AG04449 (cell line): ENCODE data around the gene PARPBP.

Source experiments
- CTCF ChIA-PET: fragments of 350-600 bp; formaldehyde crosslinking; extraction: SDS; loops from one replicate; lab custom pipeline; 2021; ENCODE audit warnings: antibody characterized with exemption; lab: Yijun Ruan, JAX
- POLR2A ChIA-PET: fragments of 400-600, 350-600 bp; formaldehyde crosslinking; extraction: SDS; loops from one replicate; lab custom pipeline; 2020; ENCODE audit warnings: antibody characterized with exemption, inconsistent platforms; lab: Yijun Ruan, JAX
- DNase-seq: peaks from one replicate; pipeline ENCODE4 v3.0.0-alpha.2; 2010; ENCODE audit warnings: low read depth, low spot score
- H3K4me3 ChIP-seq: 2 replicates; pipeline ENCODE4 v1.5.1; 2011; ENCODE audit warnings: low read depth, mild to moderate bottlenecking, control low read depth, low read length
- TF ChIP-seq, protein P1 (sequence below): IDR thresholded peaks from one replicate; pipeline ENCODE4 v1.5.1; 2011; ENCODE audit warnings: mild to moderate bottlenecking, moderate library complexity, low read length, control low read depth, inconsistent platforms; ENCODE audit not compliant: insufficient read depth; ENCODE audit errors: missing control alignments

The PARPBP gene

DNA sequence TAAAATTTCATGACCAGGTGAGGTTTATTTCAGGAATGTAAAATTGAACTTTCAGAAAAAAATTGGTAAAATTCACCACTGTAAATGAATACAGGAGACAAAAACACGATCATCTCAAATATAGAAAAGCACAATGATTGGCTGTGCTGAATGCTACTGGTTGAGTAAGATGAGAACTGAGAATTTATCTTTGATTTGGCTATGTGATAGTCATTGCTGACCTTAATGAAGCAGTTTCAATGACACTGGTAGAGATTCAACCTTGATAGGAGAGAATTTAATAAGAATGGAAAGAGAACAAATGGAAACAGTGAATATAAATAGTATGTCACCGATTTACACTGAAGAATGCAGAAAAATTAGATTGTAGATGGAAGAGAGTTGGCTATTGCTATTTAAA lies 84.0 kb downstream of the PARPBP start:
- H3K4me3 ChIP-seq = no peak overlapping the region
- no peak for DNase-seq
- TF ChIP-seq, protein P1, sequence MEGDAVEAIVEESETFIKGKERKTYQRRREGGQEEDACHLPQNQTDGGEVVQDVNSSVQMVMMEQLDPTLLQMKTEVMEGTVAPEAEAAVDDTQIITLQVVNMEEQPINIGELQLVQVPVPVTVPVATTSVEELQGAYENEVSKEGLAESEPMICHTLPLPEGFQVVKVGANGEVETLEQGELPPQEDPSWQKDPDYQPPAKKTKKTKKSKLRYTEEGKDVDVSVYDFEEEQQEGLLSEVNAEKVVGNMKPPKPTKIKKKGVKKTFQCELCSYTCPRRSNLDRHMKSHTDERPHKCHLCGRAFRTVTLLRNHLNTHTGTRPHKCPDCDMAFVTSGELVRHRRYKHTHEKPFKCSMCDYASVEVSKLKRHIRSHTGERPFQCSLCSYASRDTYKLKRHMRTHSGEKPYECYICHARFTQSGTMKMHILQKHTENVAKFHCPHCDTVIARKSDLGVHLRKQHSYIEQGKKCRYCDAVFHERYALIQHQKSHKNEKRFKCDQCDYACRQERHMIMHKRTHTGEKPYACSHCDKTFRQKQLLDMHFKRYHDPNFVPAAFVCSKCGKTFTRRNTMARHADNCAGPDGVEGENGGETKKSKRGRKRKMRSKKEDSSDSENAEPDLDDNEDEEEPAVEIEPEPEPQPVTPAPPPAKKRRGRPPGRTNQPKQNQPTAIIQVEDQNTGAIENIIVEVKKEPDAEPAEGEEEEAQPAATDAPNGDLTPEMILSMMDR = no peak
- ChIA-PET CTCF (no interaction called here), POLR2A (no interaction called here)

DNA sequence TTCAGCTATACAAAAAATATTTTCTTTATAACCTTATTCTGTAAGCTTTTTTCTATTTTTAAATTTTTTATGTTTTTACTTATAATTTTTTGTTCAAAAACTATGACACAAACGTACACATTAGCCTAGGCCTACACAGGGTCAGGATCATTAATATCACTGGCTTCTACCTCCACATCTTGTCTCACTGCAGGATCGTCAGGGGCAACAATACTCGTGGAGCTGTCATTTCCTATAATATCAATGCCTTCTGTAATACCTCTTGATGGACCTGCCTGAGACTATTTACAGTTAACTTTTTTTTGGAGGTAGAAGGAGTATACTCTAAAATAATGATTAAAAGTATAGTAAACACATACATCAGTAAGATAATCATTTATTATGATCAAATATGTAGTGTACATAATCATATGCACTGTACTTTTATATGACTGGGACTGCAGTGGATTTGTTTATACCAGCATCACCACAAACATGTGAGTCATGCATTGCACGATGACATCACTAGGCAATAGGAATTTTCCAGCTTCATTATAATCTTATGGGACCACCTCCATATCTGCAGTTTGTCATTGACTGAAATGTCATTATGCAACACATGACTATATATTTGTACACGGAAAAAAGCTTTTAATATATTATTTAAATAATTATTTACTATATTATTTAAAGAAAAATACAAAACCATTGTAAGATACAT lies 96.2 kb downstream of the PARPBP start:
- ChIA-PET CTCF (no interaction called here), POLR2A (no interaction called here)
- TF ChIP-seq, protein P1 = no peak
- DNase-seq = no peak
- H3K4me3 ChIP-seq = no peak overlapping the region

DNA sequence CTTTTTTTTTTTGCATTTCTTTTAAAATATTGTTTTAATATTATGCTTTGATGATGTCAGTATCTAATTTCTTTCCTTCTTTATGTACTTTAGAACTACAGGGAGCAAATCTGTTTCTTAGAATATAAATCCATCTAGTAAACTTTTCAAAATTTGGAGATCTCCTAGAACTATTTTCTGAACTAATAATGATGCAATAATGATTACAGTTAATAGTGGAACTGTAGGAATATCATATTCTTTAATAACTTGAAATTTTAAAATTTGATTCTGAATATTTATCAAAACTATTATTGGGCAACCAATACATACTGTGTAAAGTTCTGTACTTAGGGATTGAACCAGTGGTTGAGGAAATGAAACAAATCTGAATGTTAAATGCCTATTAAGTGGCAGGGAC lies 100.8 kb downstream of the PARPBP start:
- no peak overlapping the region for H3K4me3 ChIP-seq
- TF ChIP-seq, protein P1 = no peak
- DNase-seq = no peak
- ChIA-PET CTCF (no interaction called here), POLR2A (no interaction called here)

DNA sequence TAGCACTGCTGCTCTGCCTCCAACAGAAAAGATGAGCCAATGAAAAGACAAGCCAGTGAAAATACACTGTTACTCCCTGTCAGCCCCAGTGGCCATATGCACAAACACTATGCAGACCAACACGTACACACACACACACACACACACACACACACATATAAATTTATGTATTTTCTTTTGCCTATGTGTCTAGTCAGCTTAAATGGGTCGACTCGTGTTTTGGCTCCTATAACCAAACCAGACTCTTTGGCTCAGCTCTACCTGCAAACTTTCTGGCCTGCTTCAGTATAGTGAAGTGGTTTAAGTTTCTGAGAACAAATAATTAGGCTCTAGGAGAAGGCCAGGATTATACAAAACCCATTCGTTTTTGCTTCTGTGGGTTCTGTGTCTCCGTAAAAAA lies 108.0 kb downstream of the PARPBP start:
- no peak overlapping the region for H3K4me3 ChIP-seq
- ChIA-PET POLR2A (no interaction called here), CTCF (no interaction called here)
- no peak for DNase-seq
- TF ChIP-seq, protein P1 = no peak

DNA sequence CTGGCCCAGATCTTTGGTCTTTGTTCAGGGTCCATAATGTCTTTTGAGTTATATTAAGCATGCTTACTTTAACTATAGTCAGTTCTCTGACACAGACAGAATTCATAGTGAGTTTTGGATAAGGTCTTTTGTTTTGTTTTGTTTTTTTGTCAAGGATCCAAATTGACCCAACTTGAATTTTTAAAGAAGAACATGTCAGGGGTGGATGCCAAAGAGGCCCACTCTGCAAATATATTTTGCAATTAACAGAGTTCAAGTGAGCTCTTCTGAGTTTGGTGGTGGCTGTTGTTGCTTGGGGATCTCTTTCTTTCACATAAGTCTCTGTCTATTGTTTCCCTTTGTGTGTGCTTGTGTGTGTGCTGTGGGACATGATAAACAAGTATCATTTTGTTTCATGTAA lies 112.1 kb downstream of the PARPBP start:
- TF ChIP-seq, protein P1 = no peak
- DNase-seq = no peak
- CTCF ChIA-PET = no interaction called here
- H3K4me3 ChIP-seq = no peak overlapping the region
- POLR2A ChIA-PET = no interaction called here

DNA sequence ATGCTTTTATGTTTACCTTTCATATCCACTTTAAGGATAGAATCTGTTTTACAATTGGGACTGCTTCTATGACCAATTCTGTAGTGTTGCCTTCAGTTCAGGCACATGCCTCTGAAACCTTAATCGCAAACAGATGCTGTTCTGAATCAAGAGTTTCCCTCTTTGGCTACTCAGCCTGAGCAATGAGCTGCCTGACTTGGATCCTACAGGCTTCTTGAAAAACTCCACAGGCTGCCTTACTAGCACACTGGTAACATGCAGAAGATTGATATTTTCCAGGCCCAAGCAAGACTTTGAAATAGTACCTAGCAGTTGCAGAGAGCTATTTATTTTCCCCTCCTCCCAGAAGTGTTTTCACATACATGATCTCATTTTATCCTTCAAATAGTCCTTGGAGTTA lies 112.5 kb downstream of the PARPBP start:
- ChIA-PET CTCF (no interaction called here), POLR2A (no interaction called here)
- H3K4me3 ChIP-seq = no peak overlapping the region
- TF ChIP-seq, protein P1 = no peak
- no peak for DNase-seq
